AG09309 (cell line): Measurements from ENCODE around the gene VEPH1.

Source experiments
- DNase-seq: peaks from one replicate; pipeline ENCODE4 v3.0.0-alpha.2; 2010; ENCODE audit warnings: low read depth
- H3K4me3 ChIP-seq: 2 replicates; pipeline ENCODE4 v1.5.1; 2011; ENCODE audit warnings: mild to moderate bottlenecking, low read depth, low read length, moderate library complexity; ENCODE audit not compliant: control insufficient read depth
- CTCF ChIP-seq: IDR thresholded peaks from 2 replicates; pipeline ENCODE4 v1.5.1; 2011; ENCODE audit warnings: mild to moderate bottlenecking, low read depth, low read length, inconsistent platforms; ENCODE audit not compliant: insufficient read depth, control insufficient read depth; ENCODE audit errors: missing control alignments

Gene VEPH1

GRCh38 chr3:157416347-157417087 lies 86.7 kb downstream of the VEPH1 start:
- TF ChIP-seq CTCF = no peak
- no peak for DNase-seq
- no peak overlapping the region for H3K4me3 ChIP-seq

- TF ChIP-seq CTCF = no peak
- DNase-seq = no peak
- H3K4me3 ChIP-seq = no peak overlapping the region
Observed at GRCh38 chr3:157414861-157415260, 88.4 kb downstream of the VEPH1 start.

- DNase-seq = no peak
- TF ChIP-seq CTCF = no peak
- H3K4me3 ChIP-seq = no peak overlapping the region
Observed at GRCh38 chr3:157412323-157412855, 90.8 kb downstream of the VEPH1 start.

- TF ChIP-seq CTCF = no peak
- no peak for DNase-seq
- no peak overlapping the region for H3K4me3 ChIP-seq
Observed at GRCh38 chr3:157410945-157411344, 92.3 kb downstream of the VEPH1 start.

GRCh38 chr3:157409516-157409915 lies 93.7 kb downstream of the VEPH1 start:
- DNase-seq = no peak
- no peak overlapping the region for H3K4me3 ChIP-seq
- no peak for TF ChIP-seq CTCF

GRCh38 chr3:157408499-157409149 lies 94.6 kb downstream of the VEPH1 start:
- no peak for DNase-seq
- TF ChIP-seq CTCF = no peak
- H3K4me3 ChIP-seq = no peak overlapping the region

GRCh38 chr3:157407769-157408168 lies 95.4 kb downstream of the VEPH1 start:
- DNase-seq = no peak
- no peak for TF ChIP-seq CTCF
- H3K4me3 ChIP-seq = no peak overlapping the region
